SK-N-SH (cell line): ENCODE measurements around the gene MLXIP. TPM values are rescaled to one million over a fixed set of nuclear protein-coding genes. Genes with fewer than 3 reads are reported as not detected.

Experiments
- CTCF ChIA-PET: fragments of 300-600, 350-600 bp; formaldehyde crosslinking; extraction: SDS; loops from one replicate; lab custom pipeline; 2021; lab: Yijun Ruan, JAX
- POLR2A ChIA-PET: fragments of 350-600 bp; sonication (Branson Sonifier 250); formaldehyde crosslinking; extraction: SDS; loops from one replicate; lab custom pipeline; 2020; ENCODE audit warnings: antibody characterized with exemption, inconsistent platforms; lab: Yijun Ruan, JAX
- DNase-seq: peaks from one replicate; pipeline ENCODE4 v3.0.0; 2012
- H2AFZ ChIP-seq: fragments of 200-600 bp; sonication (generic); 2 replicates; pipeline ENCODE4 v1.8.1; 2016; ENCODE audit warnings: antibody characterized with exemption, mild to moderate bottlenecking, low read depth
- H3F3A ChIP-seq: fragments of 200-600 bp; sonication (generic); replicated peaks from 2 replicates; pipeline ENCODE3; 2016; ENCODE audit warnings: antibody characterized with exemption, mild to moderate bottlenecking; ENCODE audit not compliant: insufficient read depth
- H3K27ac ChIP-seq, 2 experiments: fragments of 200-500 bp in 1 of 2; fragments of 200-600 bp in 1 of 2; sonication (Bioruptor generic) in 1 of 2; sonication (generic), shearing (Covaris generic) in 1 of 2; 2 replicates each; pipeline versions ENCODE4 v1.5.1 to v1.6.1; 2014 to 2016; ENCODE audit warnings: low read depth in 2 of 2, inconsistent platforms in 1 of 2, low read length in 1 of 2, mild to moderate bottlenecking in 1 of 2, mixed read lengths in 1 of 2
- H3K27me3 ChIP-seq: fragments of 200-600 bp; sonication (generic), shearing (Covaris generic); 2 replicates; pipeline ENCODE4 v1.6.1; 2016; ENCODE audit warnings: mixed run types; ENCODE audit not compliant: insufficient read depth
- H3K36me3 ChIP-seq, 2 experiments: fragments of 200-500 bp in 1 of 2; fragments of 200-600 bp in 1 of 2; sonication (Bioruptor generic) in 1 of 2; sonication (generic) in 1 of 2; replicated peaks in 1 of 2; 2 replicates each; pipeline versions ENCODE3 to v1.5.1; 2014 to 2016; ENCODE audit warnings: low read length in 1 of 2, mild to moderate bottlenecking in 1 of 2; ENCODE audit not compliant: insufficient read depth in 2 of 2, control insufficient read depth in 1 of 2
- H3K4me1 ChIP-seq, 2 experiments: fragments of 200-500 bp in 1 of 2; fragments of 200-600 bp in 1 of 2; sonication (Bioruptor generic) in 1 of 2; sonication (generic), shearing (Covaris generic) in 1 of 2; 2 replicates each; pipeline versions ENCODE4 v1.5.1 to v1.6.1; 2014 to 2016; ENCODE audit warnings: low read depth in 1 of 2, low read length in 1 of 2, mixed run types in 1 of 2; ENCODE audit not compliant: insufficient read depth in 2 of 2, control insufficient read depth in 1 of 2
- H3K4me2 ChIP-seq: fragments of 200-600 bp; sonication (generic), shearing (Covaris generic); 2 replicates; pipeline ENCODE4 v1.6.1; 2017; ENCODE audit warnings: mixed run types
- H3K4me3 ChIP-seq, 2 experiments: fragments of 200-500 bp in 1 of 2; fragments of 200-600 bp in 1 of 2; sonication (Bioruptor generic) in 1 of 2; sonication (generic), shearing (Covaris generic) in 1 of 2; 2 replicates each; pipeline versions ENCODE4 v1.5.1 to v1.8.1; 2014 to 2016; ENCODE audit warnings: low read depth in 2 of 2, inconsistent platforms in 1 of 2, low read length in 1 of 2, mild to moderate bottlenecking in 1 of 2, mixed read lengths in 1 of 2, moderate library complexity in 1 of 2
- H3K79me2 ChIP-seq: fragments of 200-600 bp; sonication (generic); 2 replicates; pipeline ENCODE4 v1.8.1; 2017; ENCODE audit warnings: mild to moderate bottlenecking; ENCODE audit not compliant: insufficient read depth
- H3K9ac ChIP-seq: fragments of 200-600 bp; sonication (generic); 2 replicates; pipeline ENCODE4 v1.6.1; 2017; ENCODE audit warnings: mixed run types
- H3K9me2 ChIP-seq: fragments of 200-600 bp; sonication (generic); 2 replicates; pipeline ENCODE4 v1.6.1; 2017; ENCODE audit warnings: mixed run types
- H3K9me3 ChIP-seq: fragments of 200-600 bp; sonication (generic); 2 replicates; pipeline ENCODE4 v1.6.1; 2017; ENCODE audit warnings: mixed run types, mild to moderate bottlenecking, moderate library complexity
- H4K20me1 ChIP-seq: fragments of 200-600 bp; sonication (generic); 2 replicates; pipeline ENCODE4 v1.6.1; 2017; ENCODE audit warnings: mild to moderate bottlenecking, mixed run types; ENCODE audit not compliant: insufficient read depth
- EZH2phosphoT487 ChIP-seq: fragments of 200-600 bp; sonication (generic); IDR thresholded peaks from 2 replicates; pipeline ENCODE4 v1.6.1; 2017; ENCODE audit warnings: low read depth, mixed run types, mild to moderate bottlenecking, antibody characterized with exemption, moderate library complexity, borderline replicate concordance
- FOSL2 ChIP-seq: IDR thresholded peaks from 2 replicates; pipeline ENCODE4 v1.4.0; 2012; ENCODE audit warnings: low read depth, mild to moderate bottlenecking, moderate library complexity, borderline replicate concordance
- FOXJ3 ChIP-seq: sonication (generic); formaldehyde crosslinking; IDR thresholded peaks from 2 replicates; pipeline ENCODE4 v1.5.1; 2020; ENCODE audit warnings: mild to moderate bottlenecking, missing genetic modification reagents
- FOXM1 ChIP-seq: IDR thresholded peaks from 2 replicates; pipeline ENCODE4 v1.4.0; 2012; ENCODE audit warnings: low read depth, mild to moderate bottlenecking
- GABPA ChIP-seq: IDR thresholded peaks from 2 replicates; pipeline ENCODE4 v1.4.0; 2012; ENCODE audit warnings: low read depth, mild to moderate bottlenecking
- JUND ChIP-seq: IDR thresholded peaks from 2 replicates; pipeline ENCODE4 v1.4.0; 2012
- MXI1 ChIP-seq: IDR thresholded peaks from 2 replicates; pipeline ENCODE4 v1.6.1; 2012; ENCODE audit warnings: mild to moderate bottlenecking, low read depth, low read length, improper control_type of control experiment
- POLR2AphosphoS5 ChIP-seq: IDR thresholded peaks from 2 replicates; pipeline ENCODE4 v1.6.1; 2012; ENCODE audit warnings: low read depth, low read length
- RCOR1 ChIP-seq: fragments of 150-350 bp; IDR thresholded peaks from 2 replicates; pipeline ENCODE4 v1.6.1; 2017; ENCODE audit warnings: antibody characterized with exemption, low read length
- YY1 ChIP-seq: IDR thresholded peaks from 2 replicates; pipeline ENCODE4 v1.4.0; 2012; ENCODE audit warnings: low read depth, mild to moderate bottlenecking
- WGBS: methylation state at CpG from one replicate; pipeline ENCODE4 v1.1.6; 2017; ENCODE audit warnings: low lambda C conversion rate; 5-methylcytosine and 5-hydroxymethylcytosine counted together
- polyA plus RNA-seq, 3 experiments: library from polyadenylated mRNA; depleted of rRNA; stranded (reverse); fragments of >200 nt; gene quantifications; 2 replicates each; pipeline ENCODE4 v1.2.3, GENCODE V29; 2012
- TF ChIP-seq, protein P1 (sequence below): IDR thresholded peaks from 2 replicates; pipeline ENCODE4; 2012
- TF ChIP-seq, protein P2 (sequence below): fragments of 150-350 bp; IDR thresholded peaks from 2 replicates; pipeline ENCODE4 v1.6.1; 2017; ENCODE audit warnings: antibody characterized with exemption, low read length, low read depth, borderline replicate concordance
- TF ChIP-seq, protein P3 (sequence below): fragments of 200-600 bp; sonication (generic); IDR thresholded peaks from 2 replicates; pipeline ENCODE4 v1.6.1; 2017; ENCODE audit warnings: antibody characterized with exemption, mild to moderate bottlenecking, moderate library complexity

MLXIP gene
- polyA plus RNA-seq, 1 of the 3 experiments (the other 2 are of a cell fraction) = 11.0 TPM

DNA sequence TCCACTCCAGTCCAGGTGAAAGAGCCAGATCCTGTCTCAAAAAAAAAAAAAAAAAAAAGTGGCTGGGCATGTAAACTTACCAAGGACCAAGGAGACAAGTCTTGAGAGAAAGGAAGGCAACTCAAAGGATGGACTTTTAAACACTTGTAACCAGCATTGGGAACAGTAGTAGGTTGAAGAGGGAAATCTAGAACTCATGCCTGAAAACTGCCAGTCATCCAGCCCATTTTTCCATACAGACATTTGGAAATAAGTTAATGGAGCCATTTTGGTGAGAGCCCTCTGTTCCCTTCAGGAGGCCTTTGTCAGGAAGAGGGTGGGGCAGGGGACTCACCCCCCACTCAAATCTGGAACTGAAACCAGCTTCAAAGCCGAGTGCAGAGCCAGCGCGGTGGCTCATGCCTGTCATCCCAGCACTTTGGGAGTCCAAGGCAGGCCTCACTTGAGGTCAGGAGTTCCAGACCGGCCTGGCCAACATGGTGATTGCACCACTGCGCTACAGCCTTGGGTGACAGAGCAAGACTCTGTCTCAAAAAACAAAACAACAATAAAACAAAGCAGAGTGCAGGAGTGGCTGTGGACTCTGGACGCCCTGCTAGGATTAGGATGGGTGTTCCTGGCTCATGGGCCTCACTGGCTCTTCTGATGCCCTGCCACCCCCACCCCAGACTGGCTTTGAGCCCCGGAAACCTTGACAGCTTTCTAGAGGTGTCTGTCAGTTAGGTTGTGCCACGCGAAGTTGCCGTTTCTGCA, 1.6 kb upstream of the MLXIP start:
- no peaks in the 10 kb centered on the region for H3K27me3 ChIP-seq
- no peak overlapping the region for H3K27ac ChIP-seq
- peaks cover 10% of the 10 kb centered on the region; the same call in 1 of the 2 replicates for H4K20me1 ChIP-seq
- no peak for DNase-seq
- ChIA-PET CTCF (interaction anchor here (1.9 to 3.9 kb wide), 3 partner anchors 14 to 25 kb away, joined by 4 to 17 read pairs (median 9); no protein-coding TSS in a partner anchor), POLR2A (no interaction called here)
- no peaks in the 10 kb centered on the region for H3K9me2 ChIP-seq
- no peak overlapping the region for H3K4me3 ChIP-seq
- no peak overlapping the region for H3K9ac ChIP-seq
- H3K79me2 ChIP-seq = peaks cover 31% of the 10 kb centered on the region
- no peaks in the 10 kb centered on the region for H3K9me3 ChIP-seq
- H3K4me2 ChIP-seq = no peak overlapping the region
- peaks cover 41% of the 10 kb centered on the region for H3F3A ChIP-seq
- no peak overlapping the region for H2AFZ ChIP-seq
- peaks cover 17 to 35% of the 10 kb centered on the region in 2 experiments for H3K4me1 ChIP-seq
- H3K36me3 ChIP-seq = no peaks in the 10 kb centered on the region
- WGBS = 98% methylated on average over 10 of the region's 10 CpGs
- no peak for TF ChIP-seq FOXM1

DNA sequence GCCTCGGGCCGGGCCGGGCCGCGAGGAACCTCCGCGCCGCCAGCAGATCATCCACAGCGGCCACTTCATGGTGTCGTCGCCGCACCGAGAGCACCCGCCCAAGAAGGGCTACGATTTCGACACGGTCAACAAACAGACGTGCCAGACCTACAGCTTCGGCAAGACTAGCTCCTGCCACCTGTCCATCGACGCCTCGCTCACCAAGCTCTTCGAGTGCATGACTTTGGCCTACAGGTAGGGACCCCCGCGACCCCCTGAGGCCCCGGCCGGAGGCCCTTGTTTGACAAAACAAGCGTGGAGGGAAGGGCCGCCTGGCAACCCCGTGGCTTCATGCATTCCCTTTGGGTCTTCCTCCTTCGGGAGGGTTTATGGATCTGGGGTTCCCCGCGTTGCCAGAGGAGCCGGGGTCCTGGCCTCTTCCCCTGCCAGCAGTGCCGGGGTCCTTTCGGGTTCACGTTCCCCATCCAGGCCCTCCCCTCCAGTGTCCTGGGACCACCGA, 526 bp downstream of the MLXIP start:
- peak; percentile 44 for DNase-seq
- TF ChIP-seq YY1 (no peak), MXI1 (peak; percentile 55; the same call in 1 of the 2 replicates)
- TF ChIP-seq, all 33 proteins: peak for 1
- Histone ChIP-seq H3K4me2 (peak overlapping the region; percentile 92), H3K79me2 (peaks cover 53% of the 10 kb centered on the region), H4K20me1 (peaks cover 29% of the 10 kb centered on the region), H3K27me3 (no peaks in the 10 kb centered on the region), H3F3A (peaks cover 38% of the 10 kb centered on the region), H3K9me2 (no peaks in the 10 kb centered on the region), H3K27ac (peak overlapping the region; percentile 70 to 84; a peak in 2 of 4 replicates), H3K9me3 (no peaks in the 10 kb centered on the region), H3K4me1 (peaks cover 15 to 32% of the 10 kb centered on the region in 2 experiments), H2AFZ (no peak overlapping the region), H3K4me3 (peak overlapping the region; percentile 73 to 74), H3K9ac (peak overlapping the region; percentile 73), H3K36me3 (peaks cover 3 to 4% of the 10 kb centered on the region in 2 experiments)
- WGBS = 0% methylated on average over 15 of the region's 38 CpGs
- POLR2A ChIA-PET = interaction anchor here (0.6 to 1.6 kb wide), 3 partner anchors 8 to 688 kb away, joined by 3 to 8 read pairs (median 7); no protein-coding TSS in a partner anchor
- CTCF ChIA-PET = interaction anchor here (0.5 to 1.6 kb wide), 3 partner anchors 25 to 110 kb away, joined by 3 to 9 read pairs (median 8); no protein-coding TSS in a partner anchor

DNA sequence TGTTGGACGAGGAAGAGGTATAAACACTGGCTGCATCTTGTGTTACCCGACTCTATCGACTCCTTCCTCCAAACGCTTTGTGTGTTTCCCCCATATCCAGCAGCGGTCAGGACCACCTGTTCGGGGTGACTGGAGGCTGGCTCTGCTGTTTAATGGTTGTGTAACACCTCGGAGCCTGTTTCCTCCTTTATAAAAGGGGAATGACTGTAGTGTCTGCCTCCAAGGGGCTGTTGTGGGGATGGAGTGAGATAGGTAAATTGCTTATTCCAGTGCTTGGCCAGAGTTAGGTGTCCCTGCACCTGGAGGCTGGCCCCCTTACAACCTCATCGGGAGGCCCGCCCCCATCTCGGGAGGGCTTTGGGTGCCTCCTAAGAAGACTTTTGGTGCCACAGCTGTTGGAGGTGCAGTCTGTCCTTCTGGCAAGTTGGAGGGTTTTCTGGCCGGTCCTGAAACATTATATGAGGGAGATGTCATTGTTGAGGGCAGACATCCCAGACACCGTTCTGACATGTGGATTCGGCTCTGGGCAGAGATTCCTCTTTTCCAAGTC, 1.1 kb downstream of the MLXIP start:
- peak overlapping the region; percentile 64 to 84 for H3K27ac ChIP-seq
- no peak overlapping the region for H2AFZ ChIP-seq
- peak overlapping the region; percentile 73 for H3K9ac ChIP-seq
- H3F3A ChIP-seq = peaks cover 38% of the 10 kb centered on the region
- CTCF ChIA-PET = interaction anchor here (1.0 to 2.2 kb wide), 5 partner anchors 16 to 44 kb away, joined by 3 to 22 read pairs (median 6); no protein-coding TSS in a partner anchor
- WGBS = 3% methylated on average over 12 of the region's 13 CpGs
- peak overlapping the region; percentile 92 for H3K4me2 ChIP-seq
- peaks cover 3 to 6% of the 10 kb centered on the region in 2 experiments for H3K36me3 ChIP-seq
- peaks cover 29% of the 10 kb centered on the region for H4K20me1 ChIP-seq
- no peaks in the 10 kb centered on the region for H3K27me3 ChIP-seq
- H3K9me2 ChIP-seq = no peaks in the 10 kb centered on the region
- H3K4me3 ChIP-seq = peak overlapping the region; percentile 73 to 74
- H3K4me1 ChIP-seq = peaks cover 15 to 32% of the 10 kb centered on the region in 2 experiments
- no peak for DNase-seq
- H3K9me3 ChIP-seq = no peaks in the 10 kb centered on the region
- POLR2A ChIA-PET = interaction anchor here (1.0 kb wide), 1 partner anchor 12 kb away, joined by 3 read pairs; no protein-coding TSS in a partner anchor
- peaks cover 58% of the 10 kb centered on the region for H3K79me2 ChIP-seq
- TF ChIP-seq, protein P1, sequence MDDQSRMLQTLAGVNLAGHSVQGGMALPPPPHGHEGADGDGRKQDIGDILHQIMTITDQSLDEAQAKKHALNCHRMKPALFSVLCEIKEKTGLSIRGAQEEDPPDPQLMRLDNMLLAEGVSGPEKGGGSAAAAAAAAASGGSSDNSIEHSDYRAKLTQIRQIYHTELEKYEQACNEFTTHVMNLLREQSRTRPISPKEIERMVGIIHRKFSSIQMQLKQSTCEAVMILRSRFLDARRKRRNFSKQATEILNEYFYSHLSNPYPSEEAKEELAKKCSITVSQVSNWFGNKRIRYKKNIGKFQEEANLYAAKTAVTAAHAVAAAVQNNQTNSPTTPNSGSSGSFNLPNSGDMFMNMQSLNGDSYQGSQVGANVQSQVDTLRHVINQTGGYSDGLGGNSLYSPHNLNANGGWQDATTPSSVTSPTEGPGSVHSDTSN = no peak
- TF ChIP-seq, protein P2, sequence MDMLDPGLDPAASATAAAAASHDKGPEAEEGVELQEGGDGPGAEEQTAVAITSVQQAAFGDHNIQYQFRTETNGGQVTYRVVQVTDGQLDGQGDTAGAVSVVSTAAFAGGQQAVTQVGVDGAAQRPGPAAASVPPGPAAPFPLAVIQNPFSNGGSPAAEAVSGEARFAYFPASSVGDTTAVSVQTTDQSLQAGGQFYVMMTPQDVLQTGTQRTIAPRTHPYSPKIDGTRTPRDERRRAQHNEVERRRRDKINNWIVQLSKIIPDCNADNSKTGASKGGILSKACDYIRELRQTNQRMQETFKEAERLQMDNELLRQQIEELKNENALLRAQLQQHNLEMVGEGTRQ = no peak
- TF ChIP-seq, protein P3, sequence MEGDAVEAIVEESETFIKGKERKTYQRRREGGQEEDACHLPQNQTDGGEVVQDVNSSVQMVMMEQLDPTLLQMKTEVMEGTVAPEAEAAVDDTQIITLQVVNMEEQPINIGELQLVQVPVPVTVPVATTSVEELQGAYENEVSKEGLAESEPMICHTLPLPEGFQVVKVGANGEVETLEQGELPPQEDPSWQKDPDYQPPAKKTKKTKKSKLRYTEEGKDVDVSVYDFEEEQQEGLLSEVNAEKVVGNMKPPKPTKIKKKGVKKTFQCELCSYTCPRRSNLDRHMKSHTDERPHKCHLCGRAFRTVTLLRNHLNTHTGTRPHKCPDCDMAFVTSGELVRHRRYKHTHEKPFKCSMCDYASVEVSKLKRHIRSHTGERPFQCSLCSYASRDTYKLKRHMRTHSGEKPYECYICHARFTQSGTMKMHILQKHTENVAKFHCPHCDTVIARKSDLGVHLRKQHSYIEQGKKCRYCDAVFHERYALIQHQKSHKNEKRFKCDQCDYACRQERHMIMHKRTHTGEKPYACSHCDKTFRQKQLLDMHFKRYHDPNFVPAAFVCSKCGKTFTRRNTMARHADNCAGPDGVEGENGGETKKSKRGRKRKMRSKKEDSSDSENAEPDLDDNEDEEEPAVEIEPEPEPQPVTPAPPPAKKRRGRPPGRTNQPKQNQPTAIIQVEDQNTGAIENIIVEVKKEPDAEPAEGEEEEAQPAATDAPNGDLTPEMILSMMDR = no peak
- TF ChIP-seq EZH2phosphoT487 (no peak), RCOR1 (no peak), JUND (no peak), MXI1 (no peak), GABPA (no peak), FOXJ3 (CRISPR knock-in tag) (no peak), POLR2AphosphoS5 (no peak), FOSL2 (no peak)
